HCT116 (cell line): ENCODE results near the gene KHNYN. TPM values are rescaled to one million over a fixed set of nuclear protein-coding genes. Genes with fewer than 3 reads are reported as not detected.

Experiments used
- ATAC-seq: fragments of 200-7000 bp; cut with Tn5 transposase; 2 replicates; pipeline ENCODE4 v1.9.1; 2020; ENCODE audit warnings: mild to moderate bottlenecking, moderate library complexity
- BruUV-seq: library from RNA; stranded (reverse); fragments of 400-500 nt; replicated peaks from 2 replicates; lab custom pipeline; 2021; lab: Mats Ljungman, UMichigan
- CTCF ChIA-PET: fragments of 300-600 bp; sonication (Branson Sonifier 250); formaldehyde crosslinking; loops from one replicate; lab custom pipeline; 2021; ENCODE audit warnings: antibody characterized with exemption; lab: Charles Lee
- POLR2A ChIA-PET: fragments of 300-600, 350-600 bp; sonication (Branson Sonifier 250); formaldehyde crosslinking; loops from one replicate; lab custom pipeline; 2021; ENCODE audit warnings: antibody characterized with exemption; lab: Charles Lee
- RAD21 ChIA-PET, 2 experiments: fragments of 300-600 bp; sonication (Branson Sonifier 250); formaldehyde crosslinking; loops; one replicate each; lab custom pipeline; 2023; ENCODE audit warnings: low total read pairs in 2 of 2; ENCODE audit not compliant: uncharacterized antibody in 2 of 2, unreplicated experiment in 2 of 2, low non-redundant PET in 1 of 2; lab: Charles Lee
- DNase-seq: peaks from one replicate; pipeline ENCODE4 v3.0.0-alpha.2; 2010; ENCODE audit warnings: low read depth, low spot score
- H2AFZ ChIP-seq: fragments of 200-600 bp; shearing (Covaris generic), sonication (generic); 2 replicates; pipeline ENCODE4 v1.6.1; 2017; ENCODE audit warnings: low read depth, mixed run types, mixed read lengths, antibody characterized with exemption, low read length; ENCODE audit not compliant: poor library complexity, severe bottlenecking
- H3K27ac ChIP-seq: 2 replicates; pipeline ENCODE4 v1.5.1; 2012; ENCODE audit warnings: low read depth, low read length
- H3K27me3 ChIP-seq: fragments of 200-600 bp; sonication (generic); 2 replicates; pipeline ENCODE4 v1.6.1; 2016; ENCODE audit warnings: mixed run types, low read length, mixed read lengths; ENCODE audit not compliant: insufficient read depth
- H3K36me3 ChIP-seq, 2 experiments: fragments of 200-500 bp in 1 of 2; fragments of 200-600 bp in 1 of 2; sonication (Bioruptor generic) in 1 of 2; sonication (generic) in 1 of 2; 2 replicates each; pipeline versions ENCODE4 v1.5.1 to v1.6.1; 2014 to 2016; ENCODE audit warnings: low read length in 2 of 2, inconsistent platforms in 1 of 2, mixed read lengths in 1 of 2, mixed run types in 1 of 2; ENCODE audit not compliant: insufficient read depth in 2 of 2, control insufficient read depth in 1 of 2
- H3K4me1 ChIP-seq, 2 experiments: fragments of 200-600 bp in 1 of 2; sonication (generic) in 1 of 2; 2 replicates each; pipeline versions ENCODE4 v1.5.1 to v1.6.1; 2012 to 2017; ENCODE audit warnings: low read length in 2 of 2, inconsistent platforms in 1 of 2, mild to moderate bottlenecking in 1 of 2, mixed read lengths in 1 of 2, mixed run types in 1 of 2, moderate library complexity in 1 of 2; ENCODE audit not compliant: insufficient read depth in 2 of 2, control insufficient read depth in 1 of 2
- H3K4me2 ChIP-seq: fragments of 200-600 bp; sonication (generic); 2 replicates; pipeline ENCODE4 v1.6.1; 2017; ENCODE audit warnings: mixed run types, low read length, mixed read lengths
- H3K4me3 ChIP-seq, 2 experiments: fragments of 200-600 bp in 1 of 2; sonication (generic) in 1 of 2; replicated peaks in 1 of 2; 2 replicates each; pipeline ENCODE4 v1.5.1; 2011 to 2016; ENCODE audit warnings: low read length in 2 of 2, control low read depth in 1 of 2, low read depth in 1 of 2, mild to moderate bottlenecking in 1 of 2, mixed read lengths in 1 of 2, mixed run types in 1 of 2
- H3K79me2 ChIP-seq: fragments of 200-600 bp; sonication (generic); 2 replicates; pipeline ENCODE4 v1.6.1; 2017; ENCODE audit warnings: mild to moderate bottlenecking, mixed run types, low read length, moderate library complexity, mixed read lengths; ENCODE audit not compliant: insufficient read depth
- H3K9ac ChIP-seq: fragments of 200-600 bp; sonication (generic); 2 replicates; pipeline ENCODE4 v1.6.1; 2016; ENCODE audit warnings: low read length, mixed read lengths
- H3K9me2 ChIP-seq: fragments of 200-600 bp; sonication (generic), shearing (Covaris generic); 2 replicates; pipeline ENCODE4 v1.6.1; 2017; ENCODE audit warnings: mixed run types, mild to moderate bottlenecking, moderate library complexity; ENCODE audit not compliant: insufficient read depth
- H3K9me3 ChIP-seq, 2 experiments: fragments of 200-500 bp in 1 of 2; fragments of 200-600 bp in 1 of 2; sonication (Bioruptor generic) in 1 of 2; sonication (generic) in 1 of 2; 2 replicates each; pipeline ENCODE4 v1.6.1; 2014 to 2017; ENCODE audit warnings: low read length in 2 of 2, mixed read lengths in 2 of 2, inconsistent platforms in 1 of 2, low read depth in 1 of 2, mild to moderate bottlenecking in 1 of 2, mixed run types in 1 of 2, moderate library complexity in 1 of 2; ENCODE audit not compliant: control insufficient read depth in 1 of 2, insufficient read depth in 1 of 2
- H4K20me1 ChIP-seq: fragments of 200-600 bp; sonication (generic), shearing (Covaris generic); 2 replicates; pipeline ENCODE4 v1.6.1; 2017; ENCODE audit warnings: mixed run types, mild to moderate bottlenecking, moderate library complexity; ENCODE audit not compliant: insufficient read depth
- CEBPB ChIP-seq: IDR thresholded peaks from 2 replicates; pipeline ENCODE4 v1.6.1; 2012; ENCODE audit warnings: low read depth
- ELF1 ChIP-seq: IDR thresholded peaks from 2 replicates; pipeline ENCODE4 v1.6.1; 2012; ENCODE audit warnings: low read depth, borderline replicate concordance
- EZH2phosphoT487 ChIP-seq: fragments of 200-600 bp; IDR thresholded peaks from 2 replicates; pipeline ENCODE4 v1.6.1; 2018; ENCODE audit warnings: antibody characterized with exemption, borderline replicate concordance
- FOSL1 ChIP-seq: IDR thresholded peaks from 2 replicates; pipeline ENCODE4 v1.6.1; 2012; ENCODE audit warnings: low read depth
- POLR2AphosphoS5 ChIP-seq: IDR thresholded peaks from 2 replicates; pipeline ENCODE4 v1.6.1; 2011; ENCODE audit warnings: mild to moderate bottlenecking, low read depth, low read length, moderate library complexity
- REST ChIP-seq: IDR thresholded peaks from 2 replicates; pipeline ENCODE4 v1.6.1; 2012; ENCODE audit warnings: low read depth
- SRF ChIP-seq: IDR thresholded peaks from 2 replicates; pipeline ENCODE4 v1.6.1; 2012; ENCODE audit warnings: low read depth
- YY1 ChIP-seq: IDR thresholded peaks from 2 replicates; pipeline ENCODE4 v1.6.1; 2011; ENCODE audit warnings: low read length, low read depth, moderate library complexity, mild to moderate bottlenecking; ENCODE audit not compliant: insufficient replicate concordance; ENCODE audit errors: extremely low read depth
- intact Hi-C: fragments of 100-400 bp; cut with micrococcal nuclease; formaldehyde crosslinking; loops from 2 replicates; pipeline ENCODE4 v1.10.0; 2022
- total RNA-seq: library from RNA; stranded (reverse); gene quantifications from one replicate; pipeline ENCODE4 v1.2.1, GENCODE V29; 2021; ENCODE audit not compliant: unreplicated experiment

The KHNYN gene
- total RNA-seq, 1 experiment from 2014 or later = 50.1 TPM

- Histone ChIP-seq H3K27ac (no peak overlapping the region), H3K9me3 (no peaks in the 10 kb centered on the region), H3K9me2 (no peaks in the 10 kb centered on the region), H3K4me3 (no peak overlapping the region), H3K4me1 (peaks cover 17 to 21% of the 10 kb centered on the region in 2 experiments), H3K79me2 (no peaks in the 10 kb centered on the region), H3K4me2 (no peak overlapping the region), H4K20me1 (no peaks in the 10 kb centered on the region), H3K9ac (no peak overlapping the region), H2AFZ (no peak overlapping the region)
- DNase-seq = no peak
- ATAC-seq = no peak
- BruUV-seq = no TSS peak
- ChIA-PET RAD21 (no interaction called here), CTCF (interaction anchor here (1.1 kb wide), 1 partner anchor 43 kb away, joined by 3 read pairs; no protein-coding TSS in a partner anchor), POLR2A (no interaction called here)
- intact Hi-C loops = no loop called here
- TF ChIP-seq FOSL1 (no peak), SRF (no peak), REST (no peak), EZH2phosphoT487 (no peak), CEBPB (no peak), YY1 (no peak), ELF1 (no peak), POLR2AphosphoS5 (no peak)
- TF ChIP-seq, all 23 proteins: peak for 0
- Histone ChIP-seq H3K27me3 (no peaks in the 10 kb centered on the region), H3K36me3 (no peaks in the 10 kb centered on the region)
Observed at GRCh38 chr14:24388474-24389179, 41.1 kb upstream of the KHNYN start.
